Neural cell (in vitro differentiated cells): ENCODE results near the gene EP400. TPM values are rescaled to one million over a fixed set of nuclear protein-coding genes. Genes with fewer than 3 reads are reported as not detected.

Experiments
- H2AFZ ChIP-seq: fragments of 200-600, 300-800 bp; sonication (generic), shearing (Covaris generic); 2 replicates; pipeline ENCODE4 v1.6.0; 2014; ENCODE audit warnings: low read depth, mild to moderate bottlenecking, antibody characterized with exemption, low read length, moderate library complexity
- H3F3A ChIP-seq: fragments of 200-600 bp; shearing (Covaris generic); 2 replicates; pipeline ENCODE4 v1.6.1; 2016; ENCODE audit warnings: mild to moderate bottlenecking, moderate library complexity, mixed read lengths, antibody characterized with exemption, low read length; ENCODE audit not compliant: insufficient read depth, poor library complexity, severe bottlenecking
- H3K27ac ChIP-seq: fragments of 200-600, 300-800 bp; sonication (generic), shearing (Covaris generic); 2 replicates; pipeline ENCODE4 v1.5.1; 2014; ENCODE audit warnings: mild to moderate bottlenecking, low read length, moderate library complexity
- H3K27me3 ChIP-seq: fragments of 300-800, 200-600 bp; sonication (generic), shearing (Covaris generic); 2 replicates; pipeline ENCODE4 v1.6.0; 2014; ENCODE audit warnings: mild to moderate bottlenecking, low read depth, low read length, moderate library complexity; ENCODE audit not compliant: insufficient read depth
- H3K36me3 ChIP-seq: fragments of 300-800, 200-600 bp; sonication (generic), shearing (Covaris generic); 2 replicates; pipeline ENCODE4 v1.5.1; 2014; ENCODE audit warnings: mild to moderate bottlenecking, antibody characterized with exemption, low read length, moderate library complexity; ENCODE audit not compliant: insufficient read depth
- H3K4me2 ChIP-seq: fragments of 300-800, 200-600 bp; sonication (generic), shearing (Covaris generic); 2 replicates; pipeline ENCODE4 v1.6.0; 2014; ENCODE audit warnings: mild to moderate bottlenecking, low read length
- H3K4me3 ChIP-seq: fragments of 300-800, 200-600 bp; sonication (generic), shearing (Covaris generic); 2 replicates; pipeline ENCODE4 v1.5.1; 2014; ENCODE audit warnings: mild to moderate bottlenecking, low read length, moderate library complexity
- H3K79me2 ChIP-seq: fragments of 200-600 bp; shearing (Covaris generic); replicated peaks from 2 replicates; pipeline ENCODE4 v1.6.0; 2014; ENCODE audit warnings: mild to moderate bottlenecking, low read length, moderate library complexity; ENCODE audit not compliant: insufficient read depth
- H3K9ac ChIP-seq: fragments of 300-800, 200-600 bp; sonication (generic), shearing (Covaris generic); 2 replicates; pipeline ENCODE4 v1.6.1; 2016; ENCODE audit warnings: mild to moderate bottlenecking, low read length, mixed read lengths
- H3K9me2 ChIP-seq: fragments of 200-600 bp; shearing (Covaris generic); 2 replicates; pipeline ENCODE4 v1.6.1; 2016; ENCODE audit warnings: mild to moderate bottlenecking, low read length, mixed read lengths; ENCODE audit not compliant: insufficient read depth
- H3K9me3 ChIP-seq: fragments of 200-600, 300-800 bp; sonication (generic), shearing (Covaris generic); 2 replicates; pipeline ENCODE4 v1.6.1; 2016; ENCODE audit warnings: mild to moderate bottlenecking, mixed run types, low read length, moderate library complexity, mixed read lengths
- H4K20me1 ChIP-seq: fragments of 200-600 bp; shearing (Covaris generic); 2 replicates; pipeline ENCODE4 v1.6.1; 2016; ENCODE audit warnings: mild to moderate bottlenecking, mixed run types; ENCODE audit not compliant: insufficient read depth
- EP300 ChIP-seq: fragments of 450-650 bp; conservative IDR thresholded peaks from 2 replicates; pipeline ENCODE4 v1.6.1; 2014; ENCODE audit warnings: antibody characterized with exemption, mild to moderate bottlenecking, moderate library complexity; ENCODE audit not compliant: poor library complexity, severe bottlenecking
- EZH2 ChIP-seq: fragments of 200-600, 300-800 bp; shearing (Covaris generic), sonication (generic); IDR thresholded peaks from 2 replicates; pipeline ENCODE4 v1.6.1; 2014; ENCODE audit warnings: antibody characterized with exemption, low read length, borderline replicate concordance, mild to moderate bottlenecking; ENCODE audit not compliant: insufficient read depth, poor library complexity, severe bottlenecking
- MXI1 ChIP-seq: fragments of 450-650 bp; conservative IDR thresholded peaks from 2 replicates; pipeline ENCODE4 v1.6.1; 2014; ENCODE audit warnings: antibody characterized with exemption, mild to moderate bottlenecking; ENCODE audit not compliant: poor library complexity, severe bottlenecking
- POLR2AphosphoS5 ChIP-seq: IDR thresholded peaks from 2 replicates; pipeline ENCODE4 v1.6.1; 2012
- RAD21 ChIP-seq: fragments of 450-650 bp; conservative IDR thresholded peaks from 2 replicates; pipeline ENCODE4 v1.6.1; 2014; ENCODE audit warnings: antibody characterized with exemption, mild to moderate bottlenecking, moderate library complexity
- SMC3 ChIP-seq: fragments of 450-650 bp; conservative IDR thresholded peaks from 2 replicates; pipeline ENCODE4 v1.6.1; 2014; ENCODE audit warnings: antibody characterized with exemption, mild to moderate bottlenecking, moderate library complexity; ENCODE audit not compliant: poor library complexity
- TAF1 ChIP-seq: IDR thresholded peaks from 2 replicates; pipeline ENCODE4 v1.6.1; 2012; ENCODE audit warnings: low read depth
- polyA plus RNA-seq: library from polyadenylated mRNA; depleted of rRNA; stranded (reverse); fragments of >200 nt; gene quantifications from 2 replicates; pipeline ENCODE4 v1.2.3, GENCODE V29; 2014
- TF ChIP-seq, protein P1 (sequence below): fragments of 450-650 bp; IDR thresholded peaks from 2 replicates; pipeline ENCODE4 v1.5.1; 2014; ENCODE audit warnings: antibody characterized with exemption, mild to moderate bottlenecking, moderate library complexity; ENCODE audit not compliant: poor library complexity, severe bottlenecking
- TF ChIP-seq, protein P2 (sequence below): IDR thresholded peaks from 2 replicates; pipeline ENCODE4 v1.6.1; 2012; ENCODE audit warnings: borderline replicate concordance

Gene EP400
- polyA plus RNA-seq, 1 donor from 2014 or later = 19.4 TPM

DNA sequence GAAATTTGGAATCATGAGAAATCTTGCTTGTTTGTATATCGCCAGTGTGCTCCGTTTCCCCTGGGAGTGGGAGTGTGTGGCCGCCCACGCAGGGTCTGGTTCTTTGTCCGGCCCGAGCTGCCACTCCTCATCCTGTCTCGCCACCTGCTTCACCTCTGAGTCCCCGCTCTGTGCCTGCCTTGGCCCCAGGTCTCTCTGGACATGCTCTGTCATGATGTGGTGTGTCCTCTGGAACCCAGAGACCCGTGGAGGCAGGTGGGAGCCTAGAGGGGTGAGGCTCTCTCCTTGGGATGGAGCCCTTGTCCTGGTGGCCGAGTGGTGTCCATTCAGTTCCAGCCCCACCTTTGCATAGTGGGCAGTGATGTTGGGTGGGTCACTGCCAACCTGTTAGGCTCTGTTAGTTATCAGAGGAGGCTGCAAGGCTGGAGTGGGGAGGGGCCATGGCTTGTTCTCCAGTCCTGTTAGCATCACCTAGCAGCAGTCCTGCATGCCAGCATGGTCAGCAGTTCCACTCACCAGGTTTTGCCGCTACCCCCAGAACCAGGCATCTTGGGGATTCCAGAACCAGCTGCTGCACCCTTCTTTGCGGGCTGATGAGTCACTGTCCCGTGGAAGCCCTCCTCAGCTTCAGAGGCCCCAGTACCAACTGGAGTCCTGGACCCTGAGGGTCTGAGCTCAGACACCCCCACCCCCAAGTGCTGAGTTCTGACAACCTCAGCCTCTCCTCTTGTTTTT, 76.5 kb downstream of the EP400 start:
- Histone ChIP-seq H3K9ac (no peak overlapping the region), H3F3A (no peaks in the 10 kb centered on the region), H4K20me1 (no peaks in the 10 kb centered on the region), H3K9me2 (no peaks in the 10 kb centered on the region), H3K27ac (no peak overlapping the region), H3K27me3 (no peaks in the 10 kb centered on the region), H3K4me2 (no peak overlapping the region), H3K9me3 (no peaks in the 10 kb centered on the region), H3K4me3 (no peak overlapping the region), H2AFZ (no peak overlapping the region), H3K79me2 (no peaks in the 10 kb centered on the region), H3K36me3 (no peaks in the 10 kb centered on the region)
- TF ChIP-seq EP300 (no peak), TAF1 (no peak), EZH2 (no peak), POLR2AphosphoS5 (no peak), SMC3 (no peak), RAD21 (no peak)
- TF ChIP-seq, protein P1, sequence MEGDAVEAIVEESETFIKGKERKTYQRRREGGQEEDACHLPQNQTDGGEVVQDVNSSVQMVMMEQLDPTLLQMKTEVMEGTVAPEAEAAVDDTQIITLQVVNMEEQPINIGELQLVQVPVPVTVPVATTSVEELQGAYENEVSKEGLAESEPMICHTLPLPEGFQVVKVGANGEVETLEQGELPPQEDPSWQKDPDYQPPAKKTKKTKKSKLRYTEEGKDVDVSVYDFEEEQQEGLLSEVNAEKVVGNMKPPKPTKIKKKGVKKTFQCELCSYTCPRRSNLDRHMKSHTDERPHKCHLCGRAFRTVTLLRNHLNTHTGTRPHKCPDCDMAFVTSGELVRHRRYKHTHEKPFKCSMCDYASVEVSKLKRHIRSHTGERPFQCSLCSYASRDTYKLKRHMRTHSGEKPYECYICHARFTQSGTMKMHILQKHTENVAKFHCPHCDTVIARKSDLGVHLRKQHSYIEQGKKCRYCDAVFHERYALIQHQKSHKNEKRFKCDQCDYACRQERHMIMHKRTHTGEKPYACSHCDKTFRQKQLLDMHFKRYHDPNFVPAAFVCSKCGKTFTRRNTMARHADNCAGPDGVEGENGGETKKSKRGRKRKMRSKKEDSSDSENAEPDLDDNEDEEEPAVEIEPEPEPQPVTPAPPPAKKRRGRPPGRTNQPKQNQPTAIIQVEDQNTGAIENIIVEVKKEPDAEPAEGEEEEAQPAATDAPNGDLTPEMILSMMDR = no peak
- TF ChIP-seq, protein P2, sequence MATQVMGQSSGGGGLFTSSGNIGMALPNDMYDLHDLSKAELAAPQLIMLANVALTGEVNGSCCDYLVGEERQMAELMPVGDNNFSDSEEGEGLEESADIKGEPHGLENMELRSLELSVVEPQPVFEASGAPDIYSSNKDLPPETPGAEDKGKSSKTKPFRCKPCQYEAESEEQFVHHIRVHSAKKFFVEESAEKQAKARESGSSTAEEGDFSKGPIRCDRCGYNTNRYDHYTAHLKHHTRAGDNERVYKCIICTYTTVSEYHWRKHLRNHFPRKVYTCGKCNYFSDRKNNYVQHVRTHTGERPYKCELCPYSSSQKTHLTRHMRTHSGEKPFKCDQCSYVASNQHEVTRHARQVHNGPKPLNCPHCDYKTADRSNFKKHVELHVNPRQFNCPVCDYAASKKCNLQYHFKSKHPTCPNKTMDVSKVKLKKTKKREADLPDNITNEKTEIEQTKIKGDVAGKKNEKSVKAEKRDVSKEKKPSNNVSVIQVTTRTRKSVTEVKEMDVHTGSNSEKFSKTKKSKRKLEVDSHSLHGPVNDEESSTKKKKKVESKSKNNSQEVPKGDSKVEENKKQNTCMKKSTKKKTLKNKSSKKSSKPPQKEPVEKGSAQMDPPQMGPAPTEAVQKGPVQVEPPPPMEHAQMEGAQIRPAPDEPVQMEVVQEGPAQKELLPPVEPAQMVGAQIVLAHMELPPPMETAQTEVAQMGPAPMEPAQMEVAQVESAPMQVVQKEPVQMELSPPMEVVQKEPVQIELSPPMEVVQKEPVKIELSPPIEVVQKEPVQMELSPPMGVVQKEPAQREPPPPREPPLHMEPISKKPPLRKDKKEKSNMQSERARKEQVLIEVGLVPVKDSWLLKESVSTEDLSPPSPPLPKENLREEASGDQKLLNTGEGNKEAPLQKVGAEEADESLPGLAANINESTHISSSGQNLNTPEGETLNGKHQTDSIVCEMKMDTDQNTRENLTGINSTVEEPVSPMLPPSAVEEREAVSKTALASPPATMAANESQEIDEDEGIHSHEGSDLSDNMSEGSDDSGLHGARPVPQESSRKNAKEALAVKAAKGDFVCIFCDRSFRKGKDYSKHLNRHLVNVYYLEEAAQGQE = no peak

DNA sequence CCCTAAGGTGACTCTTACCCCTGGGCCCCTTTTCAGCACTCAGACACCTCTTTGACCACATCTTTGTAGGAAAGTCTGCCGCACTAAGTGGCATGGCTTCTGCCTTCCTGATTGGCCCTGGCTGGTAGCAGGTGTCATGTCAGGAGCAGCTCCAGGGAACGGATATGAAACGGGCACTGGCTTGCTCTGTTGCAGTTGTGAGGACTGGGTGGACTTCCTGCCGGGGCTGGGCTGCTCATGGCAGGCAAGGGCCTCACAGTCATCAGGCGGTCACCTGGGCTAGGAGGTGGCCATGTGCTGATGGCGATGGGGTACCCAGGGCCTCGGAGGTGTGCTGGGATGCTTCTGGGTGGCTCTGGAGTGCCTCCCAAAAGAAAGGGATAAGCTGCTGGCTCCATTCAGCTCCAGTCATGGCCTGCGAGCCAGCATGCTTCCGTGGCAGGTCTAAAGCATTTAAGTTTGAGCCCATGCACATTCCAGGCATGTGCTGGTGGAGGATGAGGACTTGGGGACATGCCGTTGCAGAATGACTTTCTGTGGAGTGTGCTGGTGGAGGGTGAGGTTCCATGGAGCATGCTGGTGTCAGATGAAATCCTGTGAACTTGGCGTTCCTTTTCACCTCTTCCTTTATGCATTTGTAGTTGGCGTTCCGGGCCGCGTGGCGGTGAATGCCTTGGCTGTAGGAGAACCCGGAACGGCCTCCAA, 77.2 kb downstream of the EP400 start:
- no peaks in the 10 kb centered on the region for H3K27me3 ChIP-seq
- H3K79me2 ChIP-seq = no peaks in the 10 kb centered on the region
- no peaks in the 10 kb centered on the region for H3K9me2 ChIP-seq
- H3K27ac ChIP-seq = no peak overlapping the region
- H4K20me1 ChIP-seq = no peaks in the 10 kb centered on the region
- H3F3A ChIP-seq = no peaks in the 10 kb centered on the region
- no peak overlapping the region for H3K9ac ChIP-seq
- H3K4me2 ChIP-seq = no peak overlapping the region
- H3K9me3 ChIP-seq = no peaks in the 10 kb centered on the region
- no peak overlapping the region for H2AFZ ChIP-seq
- TF ChIP-seq EP300 = no peak
- no peak for TF ChIP-seq SMC3
- no peak for TF ChIP-seq TAF1
- no peak for TF ChIP-seq MXI1
- TF ChIP-seq, protein P2 = no peak
- TF ChIP-seq RAD21 = no peak
- no peak overlapping the region for H3K4me3 ChIP-seq
- H3K36me3 ChIP-seq = no peaks in the 10 kb centered on the region
